PFSK-1 (cell line): Measurements from ENCODE around the gene OR51F2.

Experiments
- FOXP2 ChIP-seq: optimal IDR thresholded peaks from 2 replicates; pipeline ENCODE3; 2011; ENCODE audit warnings: borderline replicate concordance, control low read depth, inconsistent platforms; ENCODE audit not compliant: insufficient read depth; ENCODE audit errors: extremely low read length, extremely low read depth
- POLR2AphosphoS5 ChIP-seq: IDR thresholded peaks from 2 replicates; pipeline ENCODE4 v1.6.1; 2012; ENCODE audit warnings: low read depth, mild to moderate bottlenecking, control low read depth, low read length, moderate library complexity
- REST ChIP-seq, 2 experiments: IDR thresholded peaks; 2 replicates each; pipeline versions ENCODE4 v1.6.1 to v1.8.0; 2011 to 2012; ENCODE audit warnings: low read depth in 2 of 2, low read length in 2 of 2, control low read depth in 1 of 2, inconsistent platforms in 1 of 2, mild to moderate bottlenecking in 1 of 2, moderate library complexity in 1 of 2; ENCODE audit not compliant: insufficient read depth in 1 of 2
- SIN3A ChIP-seq: IDR thresholded peaks from 2 replicates; pipeline ENCODE4 v1.6.1; 2012; ENCODE audit warnings: mild to moderate bottlenecking, low read length, moderate library complexity, borderline replicate concordance; ENCODE audit not compliant: insufficient read depth
- TAF1 ChIP-seq: IDR thresholded peaks from 2 replicates; pipeline ENCODE4 v1.6.1; 2012; ENCODE audit warnings: low read length, control low read depth, borderline replicate concordance; ENCODE audit not compliant: insufficient read depth

The OR51F2 gene

GRCh38 chr11:4863876-4864275 is 42.8 kb downstream of the OR51F2 start:
- no peak for TF ChIP-seq FOXP2
- no peak for TF ChIP-seq SIN3A

GRCh38 chr11:4865855-4866254 is 44.7 kb downstream of the OR51F2 start:
- TF ChIP-seq SIN3A, result no peak
- no peak for TF ChIP-seq FOXP2
- TF ChIP-seq POLR2AphosphoS5, result no peak
- TF ChIP-seq REST (IDR thresholded peaks at IDR 0.05; ENCODE audit: insufficient read depth in 1 of 2, low read depth in 2 of 2, low read length in 2 of 2), result no peak
- no peak for TF ChIP-seq TAF1
